Measurements from ENCODE around the gene SNRPA1. TPM values are rescaled to one million over a fixed set of nuclear protein-coding genes. Genes with fewer than 3 reads are reported as not detected.

SNRPA1 gene
- total RNA-seq, 4 donors from 2014 or later, result 25.6 to 47.7 (median 29.3) TPM

DNA sequence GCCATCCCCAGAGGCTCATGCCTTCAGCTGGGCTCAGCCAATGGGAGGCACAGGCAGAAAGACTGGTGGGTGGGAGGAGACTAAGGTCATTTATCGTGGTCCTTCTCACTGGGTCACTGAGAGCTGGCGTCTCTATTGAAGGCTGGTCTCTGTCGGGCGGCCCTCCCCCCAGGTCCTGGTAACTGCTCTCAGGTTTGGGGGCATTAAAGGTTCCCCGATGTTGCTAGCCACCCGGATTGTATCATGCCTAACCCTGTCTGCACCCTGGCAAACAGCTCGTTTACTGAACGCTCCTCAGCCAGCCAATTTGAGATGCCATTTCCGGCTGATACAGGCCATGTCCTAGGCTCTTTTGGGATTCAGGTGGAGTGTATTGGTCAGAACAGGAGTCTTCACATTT is 28.3 kb downstream of the SNRPA1 start:
- TF ChIP-seq, protein P1, sequence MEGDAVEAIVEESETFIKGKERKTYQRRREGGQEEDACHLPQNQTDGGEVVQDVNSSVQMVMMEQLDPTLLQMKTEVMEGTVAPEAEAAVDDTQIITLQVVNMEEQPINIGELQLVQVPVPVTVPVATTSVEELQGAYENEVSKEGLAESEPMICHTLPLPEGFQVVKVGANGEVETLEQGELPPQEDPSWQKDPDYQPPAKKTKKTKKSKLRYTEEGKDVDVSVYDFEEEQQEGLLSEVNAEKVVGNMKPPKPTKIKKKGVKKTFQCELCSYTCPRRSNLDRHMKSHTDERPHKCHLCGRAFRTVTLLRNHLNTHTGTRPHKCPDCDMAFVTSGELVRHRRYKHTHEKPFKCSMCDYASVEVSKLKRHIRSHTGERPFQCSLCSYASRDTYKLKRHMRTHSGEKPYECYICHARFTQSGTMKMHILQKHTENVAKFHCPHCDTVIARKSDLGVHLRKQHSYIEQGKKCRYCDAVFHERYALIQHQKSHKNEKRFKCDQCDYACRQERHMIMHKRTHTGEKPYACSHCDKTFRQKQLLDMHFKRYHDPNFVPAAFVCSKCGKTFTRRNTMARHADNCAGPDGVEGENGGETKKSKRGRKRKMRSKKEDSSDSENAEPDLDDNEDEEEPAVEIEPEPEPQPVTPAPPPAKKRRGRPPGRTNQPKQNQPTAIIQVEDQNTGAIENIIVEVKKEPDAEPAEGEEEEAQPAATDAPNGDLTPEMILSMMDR (IDR thresholded peaks at IDR 0.05), result no peak
- ATAC-seq (ENCODE audit: low FRiP score) (no peak), DNase-seq (ENCODE audit: low spot score) (no peak)

DNA sequence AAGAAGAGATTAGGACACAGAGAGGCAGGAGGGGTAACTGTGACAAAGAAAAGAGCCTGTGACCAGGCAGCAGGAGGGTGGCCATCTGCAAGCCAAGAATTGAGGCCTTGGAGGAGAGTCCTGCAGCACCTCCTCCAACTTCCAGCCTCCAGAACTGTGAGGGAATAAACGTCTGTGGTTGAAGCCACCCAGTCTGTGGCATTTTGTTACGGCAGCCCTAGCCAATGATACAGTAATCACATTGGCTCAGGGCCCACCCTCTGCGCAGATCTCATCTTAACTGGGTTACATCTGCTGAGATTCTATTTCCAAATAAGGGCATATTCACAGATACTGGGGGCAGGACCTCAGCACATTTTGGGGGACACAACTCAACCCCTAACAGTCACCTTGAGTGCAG is 29.0 kb downstream of the SNRPA1 start:
- TF ChIP-seq, protein P1 (IDR thresholded peaks at IDR 0.05), result no peak
- ATAC-seq (ENCODE audit: low FRiP score), result no peak

DNA sequence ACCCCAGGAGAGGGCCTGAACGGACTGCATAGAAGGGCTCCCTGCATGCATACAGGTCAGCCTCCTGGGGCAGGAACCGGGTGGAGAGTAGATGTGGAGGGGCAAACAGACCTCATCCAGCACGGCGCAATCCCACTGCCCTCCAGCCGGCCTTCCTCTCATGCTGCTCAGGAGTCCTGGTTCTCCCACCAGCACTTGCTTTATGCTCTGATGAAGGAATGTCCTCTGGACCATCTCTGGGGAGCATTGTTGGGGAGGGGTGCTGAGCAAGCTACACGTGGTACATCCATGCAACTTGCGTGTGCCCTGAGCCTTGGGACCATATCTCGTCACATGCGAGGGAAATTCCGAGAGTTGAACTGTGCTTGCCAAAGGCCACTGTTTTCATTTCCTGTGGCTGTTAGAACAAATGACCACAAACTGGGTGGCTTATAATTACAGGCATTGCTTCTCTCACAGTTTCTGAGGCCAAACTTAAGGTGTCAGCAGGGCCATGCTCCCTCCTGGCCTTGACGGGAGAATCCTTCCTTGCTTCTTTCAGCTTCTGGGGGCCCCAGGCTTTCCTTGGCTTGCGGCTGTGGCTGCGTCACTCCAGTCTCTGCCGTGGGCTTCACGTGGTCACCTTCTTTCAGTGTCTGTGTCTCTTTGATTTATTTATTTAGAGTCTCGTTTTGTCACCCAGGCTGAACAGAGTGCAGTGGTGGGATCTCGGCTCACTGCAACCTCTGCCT is 30.0 kb downstream of the SNRPA1 start:
- ATAC-seq (ENCODE audit: low FRiP score), result no peak

More for the DNA sequence above, 29.0 kb downstream of the SNRPA1 start:
- no peak for DNase-seq (ENCODE audit: low spot score)

DNA sequence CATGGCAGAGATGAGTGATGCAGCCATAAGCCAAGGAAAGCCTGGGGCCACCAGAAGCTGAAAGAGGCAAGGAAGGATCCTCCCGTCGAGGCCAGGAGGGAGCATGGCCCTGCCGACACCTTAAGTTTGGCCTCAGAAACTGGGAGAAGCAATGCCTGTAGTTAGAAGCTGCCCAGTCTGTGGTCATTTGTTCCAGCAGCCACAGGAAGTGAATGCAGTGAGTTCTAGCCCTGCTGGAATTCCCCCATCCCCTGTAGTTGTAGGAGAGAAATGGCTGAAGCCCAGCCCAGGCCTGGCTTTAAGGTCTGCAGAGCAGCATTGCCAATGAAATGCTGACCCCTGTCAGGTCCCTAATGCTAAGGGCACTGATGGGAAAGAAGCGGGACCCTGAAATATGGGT is 31.0 kb downstream of the SNRPA1 start:
- DNase-seq (ENCODE audit: low spot score) (no peak), ATAC-seq (ENCODE audit: low FRiP score) (no peak)
- TF ChIP-seq, protein P1 (IDR thresholded peaks at IDR 0.05), result no peak

More for the DNA sequence above, 30.0 kb downstream of the SNRPA1 start:
- no peak for DNase-seq (ENCODE audit: low spot score)
- TF ChIP-seq, protein P1 (IDR thresholded peaks at IDR 0.05), result no peak

DNA sequence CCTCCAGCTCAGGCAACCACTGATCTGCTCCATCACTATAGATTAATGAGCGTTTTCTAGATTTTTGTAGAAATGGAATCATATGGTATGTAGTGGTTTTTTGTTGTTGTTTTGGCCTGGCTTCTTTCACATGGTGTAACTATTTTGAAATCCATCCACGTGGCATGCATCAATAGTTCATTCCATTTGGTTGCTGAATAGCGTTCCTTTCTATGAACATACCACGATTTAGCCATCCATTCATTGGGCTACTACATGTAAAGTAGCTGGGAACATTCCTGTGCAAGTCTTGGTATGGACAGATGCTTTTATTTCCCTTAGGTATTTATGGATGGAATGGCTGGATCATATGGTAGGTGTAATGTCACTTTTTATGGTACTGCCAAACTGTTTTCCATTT is 32.5 kb downstream of the SNRPA1 start:
- DNase-seq (ENCODE audit: low spot score) (no peak), ATAC-seq (ENCODE audit: low FRiP score) (no peak)
- TF ChIP-seq, protein P1 (IDR thresholded peaks at IDR 0.05), result no peak

DNA sequence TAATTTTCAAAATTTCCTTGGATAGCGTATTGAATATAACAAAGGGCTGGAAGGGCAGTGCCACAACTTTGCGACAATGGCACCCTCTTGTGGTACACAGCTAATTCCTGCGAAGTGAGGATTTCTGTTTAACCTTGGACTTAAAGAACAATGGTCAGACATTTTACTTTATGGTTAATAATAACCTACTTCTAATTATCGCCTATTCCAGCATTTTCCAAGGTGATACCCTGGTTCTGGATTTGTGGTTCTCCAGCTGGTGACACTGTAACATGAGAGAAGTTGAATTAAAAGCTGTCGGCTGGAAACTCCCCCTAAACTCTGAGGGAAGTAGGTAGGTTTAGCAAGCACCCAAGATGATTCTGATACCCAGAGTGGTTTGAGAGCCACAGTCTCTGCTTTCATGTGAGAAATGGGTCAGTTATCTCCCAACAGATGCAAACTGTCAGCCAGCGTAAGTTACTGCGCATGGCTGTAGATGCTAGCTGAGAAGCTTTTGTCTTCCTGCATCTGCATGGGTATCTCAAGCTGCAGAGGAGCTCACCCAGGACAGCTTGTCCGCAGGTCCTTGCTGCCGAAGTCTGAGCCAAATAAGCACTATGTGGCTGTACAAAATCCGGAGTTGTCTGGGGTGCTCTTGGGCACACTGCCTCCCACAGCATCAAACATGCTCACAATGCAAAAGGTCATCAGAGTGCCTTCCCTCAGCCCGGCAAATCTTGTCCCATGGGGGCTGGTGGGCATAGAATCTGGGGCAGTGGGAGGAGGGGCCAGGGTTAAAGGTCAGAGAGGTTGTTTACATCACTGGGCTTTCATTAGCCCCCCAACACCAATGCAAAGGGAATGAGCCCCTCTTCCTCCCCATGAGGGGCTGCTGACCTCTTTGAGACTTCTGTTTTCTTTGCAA is 36.6 kb downstream of the SNRPA1 start:
- ATAC-seq (ENCODE audit: low FRiP score) (no peak), DNase-seq (ENCODE audit: low spot score) (no peak)
- TF ChIP-seq, protein P1 (IDR thresholded peaks at IDR 0.05), result peak in 2 of 3 donors; percentile 28 to 66

Data from omental fat pad (tissue), 4 donors.